IMR-90 (cell line): ENCODE results near the gene AGTR1. TPM values are rescaled to one million over a fixed set of nuclear protein-coding genes. Genes with fewer than 3 reads are reported as not detected.

Experiments used
- ATAC-seq: fragments of 200-7000 bp; cut with Tn5 transposase; 2 replicates; pipeline ENCODE4 v1.9.1; 2020; ENCODE audit warnings: low read depth, mild to moderate bottlenecking, moderate library complexity
- BruUV-seq: library from RNA; stranded (reverse); fragments of 400-500 nt; replicated peaks from 2 replicates; lab custom pipeline; 2021; lab: Mats Ljungman, UMichigan
- CTCF ChIA-PET: fragments of 300-600 bp; formaldehyde crosslinking; extraction: SDS; loops from one replicate; lab custom pipeline; 2021; ENCODE audit warnings: antibody characterized with exemption; lab: Yijun Ruan, JAX
- POLR2A ChIA-PET: fragments of 300-600 bp; sonication (Branson Sonifier 250); formaldehyde crosslinking; loops from one replicate; lab custom pipeline; 2022; ENCODE audit warnings: antibody characterized with exemption; ENCODE audit not compliant: unreplicated experiment; lab: Charles Lee
- DNase-seq: peaks from one replicate; pipeline ENCODE4 v3.0.0; 2013
- H2AFZ ChIP-seq: replicated peaks from 2 replicates; pipeline ENCODE3; 2013; ENCODE audit warnings: low read length, mild to moderate bottlenecking; ENCODE audit not compliant: poor library complexity
- H2AK5ac ChIP-seq: 2 replicates; pipeline ENCODE4 v1.6.1; 2013; ENCODE audit warnings: low read depth, low read length, inconsistent platforms
- H2AK9ac ChIP-seq: replicated peaks from 2 replicates; pipeline ENCODE3; 2013; ENCODE audit warnings: mild to moderate bottlenecking, low read depth, low read length, moderate library complexity; ENCODE audit not compliant: poor library complexity
- H2BK120ac ChIP-seq: 2 replicates; pipeline ENCODE4 v1.6.1; 2013; ENCODE audit warnings: low read depth, low read length, inconsistent platforms
- H2BK15ac ChIP-seq: 3 replicates; pipeline ENCODE4 v1.6.1; 2013; ENCODE audit warnings: low read depth, low read length, inconsistent platforms
- H2BK20ac ChIP-seq: 2 replicates; pipeline ENCODE4 v1.6.1; 2013; ENCODE audit warnings: low read depth, mild to moderate bottlenecking, inconsistent platforms, low read length, moderate library complexity
- H2BK5ac ChIP-seq: 2 replicates; pipeline ENCODE4 v1.6.1; 2013; ENCODE audit warnings: mild to moderate bottlenecking, low read depth, low read length, inconsistent platforms; ENCODE audit not compliant: poor library complexity, severe bottlenecking
- H3K14ac ChIP-seq: replicated peaks from 2 replicates; pipeline ENCODE4 v1.6.1; 2013; ENCODE audit warnings: low read depth, low read length, inconsistent platforms
- H3K18ac ChIP-seq: 2 replicates; pipeline ENCODE4 v1.6.1; 2013; ENCODE audit warnings: low read depth, low read length, control low read depth
- H3K23ac ChIP-seq: 2 replicates; pipeline ENCODE4 v1.6.1; 2013; ENCODE audit warnings: low read depth, low read length, inconsistent platforms
- H3K27ac ChIP-seq: 2 replicates; pipeline ENCODE4 v1.5.1; 2013; ENCODE audit warnings: mild to moderate bottlenecking, control low read depth, low read length; ENCODE audit not compliant: insufficient read depth
- H3K27me3 ChIP-seq: 2 replicates; pipeline ENCODE4 v1.6.1; 2013; ENCODE audit warnings: low read length; ENCODE audit not compliant: control insufficient read depth, insufficient read depth
- H3K36me3 ChIP-seq: 2 replicates; pipeline ENCODE4 v1.6.1; 2013; ENCODE audit warnings: low read length, mixed read lengths; ENCODE audit not compliant: control insufficient read depth, insufficient read depth
- H3K4ac ChIP-seq: 2 replicates; pipeline ENCODE4 v1.6.1; 2013; ENCODE audit warnings: low read depth, low read length, inconsistent platforms
- H3K4me1 ChIP-seq: 2 replicates; pipeline ENCODE4 v1.6.1; 2013; ENCODE audit warnings: low read length, mixed read lengths; ENCODE audit not compliant: control insufficient read depth, insufficient read depth
- H3K4me2 ChIP-seq: 2 replicates; pipeline ENCODE4 v1.6.1; 2013; ENCODE audit warnings: low read depth, mild to moderate bottlenecking, control low read depth, low read length, moderate library complexity
- H3K4me3 ChIP-seq: 2 replicates; pipeline ENCODE4 v1.5.1; 2013; ENCODE audit warnings: low read depth, mild to moderate bottlenecking, control low read depth, low read length, moderate library complexity; ENCODE audit not compliant: insufficient read depth
- H3K56ac ChIP-seq: 2 replicates; pipeline ENCODE4 v1.6.1; 2013; ENCODE audit warnings: low read length, inconsistent platforms; ENCODE audit not compliant: insufficient read depth; ENCODE audit errors: extremely low read depth
- H3K79me1 ChIP-seq, 2 experiments: 2 replicates each; pipeline ENCODE4 v1.6.1; 2013; ENCODE audit warnings: low read length in 2 of 2, inconsistent platforms in 1 of 2, low read depth in 1 of 2
- H3K9ac ChIP-seq: 2 replicates; pipeline ENCODE4 v1.6.1; 2013; ENCODE audit warnings: low read depth, low read length, control low read depth
- H3K9me1 ChIP-seq: 2 replicates; pipeline ENCODE4 v1.6.1; 2013; ENCODE audit warnings: low read length, inconsistent platforms; ENCODE audit not compliant: insufficient read depth
- H3K9me3 ChIP-seq: 2 replicates; pipeline ENCODE4 v1.6.1; 2013; ENCODE audit warnings: low read length; ENCODE audit not compliant: control insufficient read depth, insufficient read depth
- H4K20me1 ChIP-seq: 2 replicates; pipeline ENCODE4 v1.6.1; 2013; ENCODE audit warnings: low read length, inconsistent platforms; ENCODE audit not compliant: insufficient read depth
- H4K5ac ChIP-seq: 2 replicates; pipeline ENCODE4 v1.6.1; 2013; ENCODE audit warnings: mild to moderate bottlenecking, low read depth, low read length, control low read depth
- H4K8ac ChIP-seq, 2 experiments: 2 replicates each; pipeline ENCODE4 v1.6.1; 2013; ENCODE audit warnings: low read depth in 2 of 2, low read length in 2 of 2, control low read depth in 1 of 2, inconsistent platforms in 1 of 2
- H4K91ac ChIP-seq: 2 replicates; pipeline ENCODE4 v1.6.1; 2013; ENCODE audit warnings: low read depth, low read length, inconsistent platforms; ENCODE audit not compliant: insufficient read depth
- ELK1 ChIP-seq: fragments of 150-350 bp; IDR thresholded peaks from 2 replicates; pipeline ENCODE4 v1.6.1; 2016; ENCODE audit warnings: low read depth, mild to moderate bottlenecking, low read length, moderate library complexity, borderline replicate concordance
- FOS ChIP-seq: fragments of 150-350 bp; IDR thresholded peaks from 2 replicates; pipeline ENCODE4 v1.6.1; 2016; ENCODE audit warnings: low read depth, low read length
- MAFK ChIP-seq: IDR thresholded peaks from 2 replicates; pipeline ENCODE4 v1.6.1; 2012; ENCODE audit warnings: low read depth, low read length, improper control_type of control experiment
- WGBS, 2 experiments: methylation state at CpG; one replicate each; pipeline versions ENCODE4 v1.1.5 to v1.1.7; 2013; ENCODE audit warnings: missing lambda C conversion rate in 2 of 2; ENCODE audit not compliant: insufficient read length in 1 of 2; ENCODE audit errors: extremely low coverage in 2 of 2; 5-methylcytosine and 5-hydroxymethylcytosine counted together
- dilution Hi-C: fragments of 300-500 bp; cut with HindIII; formaldehyde crosslinking; loops from one replicate; pipeline ENCODE4 v1.14.3; 2018; ENCODE audit warnings: low sequenced_read_pairs; ENCODE audit not compliant: unreplicated experiment
- in situ Hi-C: fragments of 300-500 bp; cut with MboI; formaldehyde crosslinking; loops from 3 replicates; pipeline ENCODE4 v1.14.3; 2019; ENCODE audit warnings: low sequenced_read_pairs, inconsistent platforms, mixed read lengths
- intact Hi-C: fragments of 100-400 bp; cut with micrococcal nuclease; formaldehyde crosslinking; loops from 2 replicates; pipeline ENCODE4 v1.10.0; 2022
- polyA plus RNA-seq, 3 experiments: library from polyadenylated mRNA; depleted of rRNA; stranded (reverse); fragments of >200 nt; gene quantifications; 2 replicates each; pipeline ENCODE4 v1.2.3, GENCODE V29; 2012; ENCODE audit warnings: low replicate concordance in 1 of 3
- total RNA-seq: library from RNA; depleted of rRNA; stranded (reverse); fragments of >200 nt; gene quantifications from 2 replicates; pipeline ENCODE4 v1.2.3, GENCODE V29; 2012

The AGTR1 gene
- total and polyA plus RNA-seq, 2 of the 4 experiments (the other 2 are of a cell fraction) = 2.2 to 2.7 TPM

- no peak overlapping the region for H2AK5ac ChIP-seq
- no peak overlapping the region for H3K4me2 ChIP-seq
- no TSS peak for BruUV-seq
- no peak overlapping the region for H4K8ac ChIP-seq
- H2AFZ ChIP-seq = no peak overlapping the region
- in situ Hi-C loops = no loop called here
- no peak overlapping the region for H3K18ac ChIP-seq
- no peaks in the 10 kb centered on the region for H3K9me1 ChIP-seq
- intact Hi-C loops = no loop called here
- CTCF ChIA-PET = no interaction called here
- no peak overlapping the region for H4K5ac ChIP-seq
- no peak overlapping the region for H2BK120ac ChIP-seq
- no peaks in the 10 kb centered on the region for H3K79me1 ChIP-seq
- no peak overlapping the region for H3K4me3 ChIP-seq
- no peak overlapping the region for H2AK9ac ChIP-seq
- no peak overlapping the region for H3K23ac ChIP-seq
- no peak overlapping the region for H3K14ac ChIP-seq
- dilution Hi-C loops = no loop called here
- no peak overlapping the region for H3K56ac ChIP-seq
- ATAC-seq (no peak), DNase-seq (no peak)
- no peaks in the 10 kb centered on the region for H3K36me3 ChIP-seq
- TF ChIP-seq MAFK (no peak), FOS (no peak), ELK1 (no peak)
- no peaks in the 10 kb centered on the region for H3K9me3 ChIP-seq
- H2BK5ac ChIP-seq = no peak overlapping the region
- H2BK15ac ChIP-seq = no peak overlapping the region
- no peaks in the 10 kb centered on the region for H4K20me1 ChIP-seq
- no peak overlapping the region for H2BK20ac ChIP-seq
- no CpG with 5 or more reads among the region's 1 CpG for WGBS, 2 experiments
- H3K27me3 ChIP-seq = peaks cover 2% of the 10 kb centered on the region; the same call in 1 of the 2 replicates
- H4K91ac ChIP-seq = no peak overlapping the region
- H3K4me1 ChIP-seq = no peaks in the 10 kb centered on the region
- no peak overlapping the region for H3K9ac ChIP-seq
- H3K27ac ChIP-seq = no peak overlapping the region
- no peak overlapping the region for H3K4ac ChIP-seq
- POLR2A ChIA-PET = no interaction called here
Measured at GRCh38 chr3:148659512-148659911, 38.2 kb upstream of the AGTR1 start.
